Progenitor cell of endocrine pancreas (in vitro differentiated cells): ENCODE results near the gene SNCAIP. TPM values are rescaled to one million over a fixed set of nuclear protein-coding genes. Genes with fewer than 3 reads are reported as not detected.

Experiments used
- DNase-seq: peaks from one replicate; pipeline ENCODE4 v3.0.0; 2021; ENCODE audit warnings: low spot score; ENCODE audit not compliant: unreplicated experiment
- H3K27ac Mint-ChIP-seq: 2 replicates; pipeline ENCODE4 v1.8.0; 2021; ENCODE audit warnings: mild to moderate bottlenecking, moderate library complexity, mixed read lengths
- H3K27me3 Mint-ChIP-seq: 2 replicates; pipeline ENCODE4 v1.8.0; 2021; ENCODE audit warnings: mixed read lengths
- H3K36me3 Mint-ChIP-seq: 2 replicates; pipeline ENCODE4 v1.8.0; 2022; ENCODE audit warnings: mixed read lengths; ENCODE audit not compliant: insufficient read depth
- H3K4me1 Mint-ChIP-seq: 2 replicates; pipeline ENCODE4 v1.8.0; 2021; ENCODE audit warnings: low read depth, mixed read lengths
- H3K4me3 Mint-ChIP-seq: 2 replicates; pipeline ENCODE4 v1.8.0; 2021; ENCODE audit warnings: low read depth, mild to moderate bottlenecking, moderate library complexity, mixed read lengths
- H3K9me3 Mint-ChIP-seq: 2 replicates; pipeline ENCODE4 v1.8.0; 2021; ENCODE audit warnings: low read depth, mixed read lengths
- CTCF ChIP-seq: fragments of 200-600 bp; sonication (generic); IDR thresholded peaks from one replicate; pipeline ENCODE4 v1.5.0; 2021; ENCODE audit warnings: antibody characterized with exemption, mild to moderate bottlenecking; ENCODE audit not compliant: unreplicated experiment
- total RNA-seq: library from RNA; stranded (reverse); gene quantifications from 2 replicates; pipeline ENCODE4 v1.2.1, GENCODE V29; 2021

The SNCAIP gene
- total RNA-seq, 1 donor from 2014 or later = 13.7 TPM

GRCh38 chr5:122322801-122323548 is 10.9 kb downstream of the SNCAIP start:
- Mint-ChIP-seq H3K4me1 (peaks cover 23% of the 10 kb centered on the region), H3K27ac (no peak overlapping the region), H3K36me3 (no peaks in the 10 kb centered on the region), H3K4me3 (no peak overlapping the region), H3K9me3 (no peaks in the 10 kb centered on the region), H3K27me3 (no peaks in the 10 kb centered on the region)
- TF ChIP-seq CTCF = no peak
- no peak for DNase-seq

- Mint-ChIP-seq H3K4me3 (no peak overlapping the region), H3K27ac (no peak overlapping the region), H3K9me3 (no peaks in the 10 kb centered on the region), H3K27me3 (no peaks in the 10 kb centered on the region), H3K36me3 (no peaks in the 10 kb centered on the region), H3K4me1 (peaks cover 27% of the 10 kb centered on the region)
- no peak for DNase-seq
- TF ChIP-seq CTCF = no peak
These were observed 11.7 kb downstream of the SNCAIP start for GRCh38 chr5:122323738-122324137.

- Mint-ChIP-seq H3K4me3 (no peak overlapping the region), H3K27ac (no peak overlapping the region), H3K9me3 (no peaks in the 10 kb centered on the region), H3K4me1 (peaks cover 30% of the 10 kb centered on the region), H3K36me3 (no peaks in the 10 kb centered on the region), H3K27me3 (no peaks in the 10 kb centered on the region)
- no peak for DNase-seq
- no peak for TF ChIP-seq CTCF
These were observed 15.1 kb downstream of the SNCAIP start for GRCh38 chr5:122327110-122327509.

- Mint-ChIP-seq H3K4me1 (peaks cover 23% of the 10 kb centered on the region), H3K27me3 (no peaks in the 10 kb centered on the region), H3K9me3 (no peaks in the 10 kb centered on the region), H3K27ac (no peak overlapping the region), H3K4me3 (no peak overlapping the region), H3K36me3 (no peaks in the 10 kb centered on the region)
- DNase-seq = no peak
- no peak for TF ChIP-seq CTCF
These were observed 18.8 kb downstream of the SNCAIP start for GRCh38 chr5:122330881-122331280.

GRCh38 chr5:122332599-122333555 is 20.8 kb downstream of the SNCAIP start:
- Mint-ChIP-seq H3K4me3 (no peak overlapping the region), H3K27me3 (no peaks in the 10 kb centered on the region), H3K27ac (peak overlapping the region; percentile 93), H3K4me1 (peaks cover 23% of the 10 kb centered on the region), H3K9me3 (no peaks in the 10 kb centered on the region), H3K36me3 (no peaks in the 10 kb centered on the region)
- no peak for DNase-seq
- TF ChIP-seq CTCF = no peak
